HepG2 (cell line): ENCODE measurements around the gene CSK. TPM values are rescaled to one million over a fixed set of nuclear protein-coding genes. Genes with fewer than 3 reads are reported as not detected.

Experiments used
- ATAC-seq: fragments of 200-7000 bp; cut with Tn5 transposase; 3 replicates; pipeline ENCODE4 v1.9.1; 2020; ENCODE audit warnings: mild to moderate bottlenecking, moderate library complexity
- BruUV-seq: library from RNA; stranded (reverse); fragments of 400-500 nt; replicated peaks from 2 replicates; lab custom pipeline; 2021; lab: Mats Ljungman, UMichigan
- CTCF ChIA-PET: fragments of 300-600 bp; formaldehyde crosslinking; extraction: SDS; loops from one replicate; lab custom pipeline; 2021; ENCODE audit warnings: low total read pairs, inconsistent platforms, low intra/inter-chr PET ratio; lab: Yijun Ruan, JAX
- POLR2A ChIA-PET: fragments of 350-600 bp; sonication (Branson Sonifier 250); formaldehyde crosslinking; loops from one replicate; lab custom pipeline; 2020; ENCODE audit warnings: antibody characterized with exemption, inconsistent platforms; lab: Yijun Ruan, JAX
- DNase-seq: peaks from one replicate; pipeline ENCODE4 v3.0.0-alpha.2; 2015; ENCODE audit warnings: low spot score
- FAIRE-seq: peaks from 3 replicates; lab custom pipeline; 2011; peaks lifted over from hg19 to GRCh38; lab: Jason Lieb, UNC
- H2AFZ ChIP-seq: one replicate; pipeline ENCODE4 v1.6.1; 2011; ENCODE audit warnings: low read length, inconsistent platforms
- H3K27ac ChIP-seq: fragments of 300-600 bp; 3 replicates; pipeline ENCODE4 v1.8.0; 2011; ENCODE audit warnings: mixed run types, mild to moderate bottlenecking, mixed read lengths, low read length, inconsistent platforms; ENCODE audit not compliant: insufficient read depth; ENCODE audit errors: extremely low read length
- H3K27me3 ChIP-seq, 2 experiments: fragments of 200-600 bp in 1 of 2; 2 replicates in 1 of 2; 3 replicates in 1 of 2; pipeline versions ENCODE4 v1.6.0 to v1.8.0; 2011; ENCODE audit warnings: low read length in 2 of 2, mild to moderate bottlenecking in 2 of 2, moderate library complexity in 2 of 2, inconsistent platforms in 1 of 2; ENCODE audit not compliant: insufficient read depth in 2 of 2, control insufficient read depth in 1 of 2
- H3K36me3 ChIP-seq, 2 experiments: fragments of 200-600 bp in 1 of 2; replicated peaks in 1 of 2; 2 replicates in 1 of 2; 3 replicates in 1 of 2; pipeline versions ENCODE4 v1.5.1 to v1.8.0; 2011; ENCODE audit warnings: low read length in 2 of 2, inconsistent platforms in 1 of 2; ENCODE audit not compliant: insufficient read depth in 2 of 2, control insufficient read depth in 1 of 2
- H3K4me1 ChIP-seq: 2 replicates; pipeline ENCODE4 v1.5.1; 2012; ENCODE audit warnings: low read length, inconsistent platforms; ENCODE audit not compliant: insufficient read depth
- H3K4me2 ChIP-seq: 2 replicates; pipeline ENCODE4 v1.6.0; 2011; ENCODE audit warnings: low read depth, low read length, inconsistent platforms
- H3K4me3 ChIP-seq, 3 experiments: fragments of 200-600 bp in 1 of 3; sonication (generic), shearing (Covaris generic) in 1 of 3; replicated peaks in 1 of 3; 2 replicates each; pipeline ENCODE4 v1.5.1; 2011 to 2016; ENCODE audit warnings: low read length in 3 of 3, inconsistent platforms in 2 of 3, low read depth in 2 of 3, mild to moderate bottlenecking in 2 of 3, control low read depth in 1 of 3, mixed read lengths in 1 of 3; ENCODE audit not compliant: insufficient read depth in 1 of 3
- H3K79me2 ChIP-seq: one replicate; pipeline ENCODE4 v1.6.1; 2011; ENCODE audit warnings: low read length, inconsistent platforms; ENCODE audit not compliant: insufficient read depth
- H3K9ac ChIP-seq: 2 replicates; pipeline ENCODE4 v1.6.0; 2011; ENCODE audit warnings: mild to moderate bottlenecking, low read depth, low read length, inconsistent platforms; ENCODE audit not compliant: insufficient read depth
- H3K9me3 ChIP-seq: 2 replicates; pipeline ENCODE4 v1.5.1; 2012; ENCODE audit warnings: mild to moderate bottlenecking, low read length
- H4K20me1 ChIP-seq: 2 replicates; pipeline ENCODE4 v1.6.0; 2011; ENCODE audit warnings: inconsistent platforms, mild to moderate bottlenecking, low read length, moderate library complexity; ENCODE audit not compliant: insufficient read depth
- HCFC1 ChIP-seq: fragments of 150-350 bp; IDR thresholded peaks from 2 replicates; pipeline ENCODE4 v1.6.1; 2014; ENCODE audit warnings: low read depth, low read length
- MBD4 ChIP-seq: IDR thresholded peaks from 2 replicates; pipeline ENCODE4 v1.6.1; 2012; ENCODE audit warnings: low read length, inconsistent platforms, borderline replicate concordance
- PLRG1 ChIP-seq: fragments of 450-650 bp; conservative IDR thresholded peaks from 2 replicates; pipeline ENCODE4 v1.6.1; 2016
- RARG ChIP-seq: sonication (generic); formaldehyde crosslinking; IDR thresholded peaks from 2 replicates; pipeline ENCODE4 v1.4.0; 2020; ENCODE audit warnings: low read depth, mild to moderate bottlenecking, missing genetic modification reagents
- ZBTB37 ChIP-seq: sonication (generic); formaldehyde crosslinking; IDR thresholded peaks from 2 replicates; pipeline ENCODE4 v1.4.0; 2020; ENCODE audit warnings: mild to moderate bottlenecking, missing genetic modification reagents
- ZBTB7A ChIP-seq: sonication (generic); formaldehyde crosslinking; IDR thresholded peaks from 2 replicates; pipeline ENCODE4 v1.8.0; 2022; ENCODE audit warnings: mild to moderate bottlenecking, missing genetic modification reagents
- ZNF496 ChIP-seq: sonication (generic); formaldehyde crosslinking; IDR thresholded peaks from 2 replicates; pipeline ENCODE4 v1.8.1; 2023; ENCODE audit warnings: mild to moderate bottlenecking, moderate library complexity, missing genetic modification reagents; ENCODE audit not compliant: insufficient replicate concordance
- whole genome bisulfite sequencing: methylation state at CpG from one replicate; pipeline ENCODE4 v1.1.6; 2017; ENCODE audit warnings: low lambda C conversion rate; 5-methylcytosine and 5-hydroxymethylcytosine counted together
- in situ Hi-C: cut with HindIII; loops from 2 replicates; pipeline ENCODE4 v1.10.0; 2017; ENCODE audit warnings: low pct_unique_long_range_greater_than_20kb; ENCODE audit not compliant: extremely low pct_ligation_motif_present
- intact Hi-C: fragments of 100-400 bp; cut with micrococcal nuclease; formaldehyde crosslinking; loops from one replicate; pipeline ENCODE4 v1.10.0; 2022; ENCODE audit not compliant: unreplicated experiment
- polyA plus RNA-seq, 8 experiments: library from polyadenylated mRNA; depleted of rRNA in 3 of 8; stranded (reverse) in 7 of 8; unstranded in 1 of 8; fragments of >200 nt; fragmentation: Illumina TruSeq in 4 of 8; extraction: Trizol in 4 of 8; gene quantifications; 2 replicates each; pipeline versions ENCODE4 v1.2.1 to v1.2.3, GENCODE V29; 2011 to 2016; ENCODE audit warnings: low read depth in 4 of 8, missing spikeins in 1 of 8, mixed read lengths in 1 of 8; ENCODE audit not compliant: insufficient read depth in 1 of 8
- total RNA-seq, 5 experiments: library from RNA; depleted of rRNA; stranded (reverse); fragments of >200 nt; fragmentation: Illumina TruSeq; extraction: Trizol; gene quantifications; 2 replicates each; pipeline ENCODE4 v1.2.3, GENCODE V29; 2016; ENCODE audit warnings: low read depth in 1 of 5

CSK gene
- total and polyA plus RNA-seq, 2 of the 13 experiments (the other 11 are each of a cell fraction or from before 2014, with no cell fraction given) = 12.5 to 21.3 TPM

GRCh38 chr15:74836846-74837245, 55.0 kb downstream of the CSK start:
- no TSS peak for BruUV-seq
- no peak for FAIRE-seq
- Histone ChIP-seq H3K4me3 (no peak overlapping the region), H2AFZ (no peak overlapping the region), H3K27me3 (peaks cover 0 to 3% of the 10 kb centered on the region in 2 experiments; a peak in 1 of 5 replicates), H3K27ac (no peak overlapping the region), H3K36me3 (peaks cover 2 to 3% of the 10 kb centered on the region in 2 experiments; a peak in 1 of 5 replicates), H4K20me1 (no peaks in the 10 kb centered on the region), H3K4me1 (peaks cover 31% of the 10 kb centered on the region), H3K9ac (no peak overlapping the region), H3K9me3 (no peaks in the 10 kb centered on the region), H3K79me2 (no peaks in the 10 kb centered on the region), H3K4me2 (no peak overlapping the region)
- ChIA-PET CTCF (interaction anchor here (1.2 kb wide), 1 partner anchor 114 kb away, joined by 4 read pairs; no protein-coding TSS in a partner anchor), POLR2A (no interaction called here)
- TF ChIP-seq ZBTB37 (no peak), ZNF496 (no peak), HCFC1 (no peak), RARG (CRISPR knock-in tag) (no peak), ZBTB7A (no peak), MBD4 (no peak), PLRG1 (no peak)
- ATAC-seq = no peak
- in situ Hi-C loops = no loop called here
- DNase-seq = no peak
- WGBS = 100% methylated on average over 4 of the region's 7 CpGs
- intact Hi-C loops = no loop called here
